ENCODE results near the gene SERF1B. TPM values are rescaled to one million over a fixed set of nuclear protein-coding genes. Genes with fewer than 3 reads are reported as not detected.
"Not testable (repeated sequence)": the region's sequence is repeated elsewhere in the genome, so short reads cannot be mapped to it uniquely, and the experiment has no call there.

Gene SERF1B
- polyA plus RNA-seq, 3 donors = 2.5 to 5.2 (median 2.8) TPM

GRCh38 chr5:70056289-70056942 lies 31.4 kb downstream of the SERF1B start:
- H3K4me3 Mint-ChIP-seq; H3K4me3 ChIP-seq (replicated peaks in 1 of 3; ENCODE audit: low read depth in 2 of 3, low read length in 3 of 3); H3K4me1 Mint-ChIP-seq; H3K9me3 Mint-ChIP-seq; DNase-seq; H3K27ac ChIP-seq (ENCODE audit: low read depth in 1 of 2, low read length in 2 of 2); H3K27me3 Mint-ChIP-seq (ENCODE audit: low read depth in 3 of 3); H3K27me3 ChIP-seq (ENCODE audit: control insufficient read depth in 2 of 2, insufficient read depth in 2 of 2, low read length in 2 of 2); H3K27ac Mint-ChIP-seq; H3K9ac ChIP-seq (ENCODE audit: insufficient read depth, low read length, poor library complexity, severe bottlenecking); H3K36me3 ChIP-seq (replicated peaks in 1 of 2; ENCODE audit: control insufficient read depth in 1 of 2, insufficient read depth in 2 of 2, low read length in 2 of 2); intact Hi-C loops (cut with micrococcal nuclease); H3K4me2 ChIP-seq (replicated peaks; ENCODE audit: extremely low read depth, low read length, poor library complexity, severe bottlenecking); H2AFZ ChIP-seq (ENCODE audit: insufficient read depth, low read depth, low read length, poor library complexity, severe bottlenecking); H3K9me3 ChIP-seq (replicated peaks in 1 of 2; ENCODE audit: control insufficient read depth in 1 of 2, insufficient read depth in 1 of 2, low read length in 2 of 2); H3K4me1 ChIP-seq (ENCODE audit: control insufficient read depth in 1 of 2, insufficient read depth in 2 of 2, low read length in 2 of 2); H3K79me2 ChIP-seq (ENCODE audit: insufficient read depth, low read length); H4K20me1 ChIP-seq (ENCODE audit: insufficient read depth, low read length); H3K36me3 Mint-ChIP-seq: not testable (repeated sequence)
- WGBS (ENCODE audit: insufficient coverage) = no CpG with 5 or more reads among the region's 6 CpGs

GRCh38 chr5:70057140-70057539 lies 32.1 kb downstream of the SERF1B start:
- H3K27ac Mint-ChIP-seq; intact Hi-C loops (cut with micrococcal nuclease); H3K4me1 ChIP-seq (ENCODE audit: control insufficient read depth in 1 of 2, insufficient read depth in 2 of 2, low read length in 2 of 2); H2AFZ ChIP-seq (ENCODE audit: insufficient read depth, low read depth, low read length, poor library complexity, severe bottlenecking); H3K4me3 Mint-ChIP-seq; H3K36me3 ChIP-seq (replicated peaks in 1 of 2; ENCODE audit: control insufficient read depth in 1 of 2, insufficient read depth in 2 of 2, low read length in 2 of 2); H3K4me3 ChIP-seq (replicated peaks in 1 of 3; ENCODE audit: low read depth in 2 of 3, low read length in 3 of 3); DNase-seq; H3K9ac ChIP-seq (ENCODE audit: insufficient read depth, low read length, poor library complexity, severe bottlenecking); H3K9me3 ChIP-seq (replicated peaks in 1 of 2; ENCODE audit: control insufficient read depth in 1 of 2, insufficient read depth in 1 of 2, low read length in 2 of 2); H4K20me1 ChIP-seq (ENCODE audit: insufficient read depth, low read length); H3K9me3 Mint-ChIP-seq; H3K79me2 ChIP-seq (ENCODE audit: insufficient read depth, low read length); H3K27ac ChIP-seq (ENCODE audit: low read depth in 1 of 2, low read length in 2 of 2); H3K4me2 ChIP-seq (replicated peaks; ENCODE audit: extremely low read depth, low read length, poor library complexity, severe bottlenecking); H3K36me3 Mint-ChIP-seq; H3K27me3 Mint-ChIP-seq (ENCODE audit: low read depth in 3 of 3); H3K4me1 Mint-ChIP-seq; H3K27me3 ChIP-seq (ENCODE audit: control insufficient read depth in 2 of 2, insufficient read depth in 2 of 2, low read length in 2 of 2): not testable (repeated sequence)
- no CpG with 5 or more reads among the region's 1 CpG for whole genome bisulfite sequencing (ENCODE audit: insufficient coverage)

GRCh38 chr5:70077632-70078031 lies 52.6 kb downstream of the SERF1B start:
- intact Hi-C loops (cut with micrococcal nuclease); H3K4me1 ChIP-seq (ENCODE audit: control insufficient read depth in 1 of 2, insufficient read depth in 2 of 2, low read length in 2 of 2); H3K9me3 Mint-ChIP-seq; H3K4me1 Mint-ChIP-seq; DNase-seq; H3K27ac Mint-ChIP-seq; H3K27ac ChIP-seq (ENCODE audit: low read depth in 1 of 2, low read length in 2 of 2); H3K79me2 ChIP-seq (ENCODE audit: insufficient read depth, low read length); H3K36me3 ChIP-seq (replicated peaks in 1 of 2; ENCODE audit: control insufficient read depth in 1 of 2, insufficient read depth in 2 of 2, low read length in 2 of 2); H3K4me3 ChIP-seq (replicated peaks in 1 of 3; ENCODE audit: low read depth in 2 of 3, low read length in 3 of 3); H2AFZ ChIP-seq (ENCODE audit: insufficient read depth, low read depth, low read length, poor library complexity, severe bottlenecking); H3K36me3 Mint-ChIP-seq; H3K4me3 Mint-ChIP-seq; H3K9ac ChIP-seq (ENCODE audit: insufficient read depth, low read length, poor library complexity, severe bottlenecking); H3K9me3 ChIP-seq (replicated peaks in 1 of 2; ENCODE audit: control insufficient read depth in 1 of 2, insufficient read depth in 1 of 2, low read length in 2 of 2); H3K27me3 Mint-ChIP-seq (ENCODE audit: low read depth in 3 of 3); H3K27me3 ChIP-seq (ENCODE audit: control insufficient read depth in 2 of 2, insufficient read depth in 2 of 2, low read length in 2 of 2); H4K20me1 ChIP-seq (ENCODE audit: insufficient read depth, low read length); H3K4me2 ChIP-seq (replicated peaks; ENCODE audit: extremely low read depth, low read length, poor library complexity, severe bottlenecking): not testable (repeated sequence)
- WGBS (ENCODE audit: insufficient coverage) = 45% methylated on average over 4 of the region's 8 CpGs

DNA sequence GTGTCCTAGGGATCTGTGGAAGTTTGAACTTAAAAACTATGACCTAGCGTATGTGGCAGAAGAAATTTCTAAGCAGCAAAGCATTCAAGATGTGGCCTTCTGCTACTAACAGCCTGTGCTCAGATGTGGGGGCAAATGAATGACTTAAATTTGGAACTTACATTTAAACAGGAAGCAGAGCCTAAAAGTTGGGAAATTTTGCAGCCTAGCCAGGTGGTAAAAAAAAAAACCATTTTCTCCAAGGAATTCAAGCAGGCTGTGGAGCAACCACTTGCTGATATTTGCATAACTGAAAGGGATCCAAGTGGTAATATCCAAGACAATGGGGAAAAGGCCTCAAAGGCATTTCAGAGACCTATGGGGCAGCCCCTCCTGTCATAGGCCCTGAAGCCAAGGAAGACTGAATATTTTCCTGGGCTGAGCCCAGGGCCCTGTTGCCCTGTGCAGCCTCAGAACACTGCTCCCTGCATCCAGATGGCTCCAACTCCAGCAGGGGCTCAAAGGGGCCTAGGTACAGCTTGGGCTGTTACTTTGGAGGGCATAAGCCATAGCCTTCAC lies 63.9 kb downstream of the SERF1B start:
- H3K9me3 Mint-ChIP-seq; H4K20me1 ChIP-seq (ENCODE audit: insufficient read depth, low read length); H3K4me1 ChIP-seq (ENCODE audit: control insufficient read depth in 1 of 2, insufficient read depth in 2 of 2, low read length in 2 of 2); intact Hi-C loops (cut with micrococcal nuclease); H3K4me1 Mint-ChIP-seq; H3K4me3 Mint-ChIP-seq; H3K27ac ChIP-seq (ENCODE audit: low read depth in 1 of 2, low read length in 2 of 2); H3K4me2 ChIP-seq (replicated peaks; ENCODE audit: extremely low read depth, low read length, poor library complexity, severe bottlenecking); H3K9ac ChIP-seq (ENCODE audit: insufficient read depth, low read length, poor library complexity, severe bottlenecking); H2AFZ ChIP-seq (ENCODE audit: insufficient read depth, low read depth, low read length, poor library complexity, severe bottlenecking); H3K27me3 Mint-ChIP-seq (ENCODE audit: low read depth in 3 of 3); H3K79me2 ChIP-seq (ENCODE audit: insufficient read depth, low read length); H3K36me3 Mint-ChIP-seq; H3K9me3 ChIP-seq (replicated peaks in 1 of 2; ENCODE audit: control insufficient read depth in 1 of 2, insufficient read depth in 1 of 2, low read length in 2 of 2); DNase-seq; H3K4me3 ChIP-seq (replicated peaks in 1 of 3; ENCODE audit: low read depth in 2 of 3, low read length in 3 of 3); H3K27ac Mint-ChIP-seq; H3K27me3 ChIP-seq (ENCODE audit: control insufficient read depth in 2 of 2, insufficient read depth in 2 of 2, low read length in 2 of 2); H3K36me3 ChIP-seq (replicated peaks in 1 of 2; ENCODE audit: control insufficient read depth in 1 of 2, insufficient read depth in 2 of 2, low read length in 2 of 2): not testable (repeated sequence)
- no CpG with 5 or more reads among the region's 1 CpG for WGBS (ENCODE audit: insufficient coverage)
